GM12872 (cell line): ENCODE results near the gene TMEM18.

Source experiments
- TF ChIP-seq, protein P1 (sequence below): IDR thresholded peaks from 3 replicates; pipeline ENCODE4 v1.5.1; 2011; ENCODE audit warnings: low read depth, mild to moderate bottlenecking, low read length, moderate library complexity; ENCODE audit not compliant: insufficient read depth

Gene TMEM18

DNA sequence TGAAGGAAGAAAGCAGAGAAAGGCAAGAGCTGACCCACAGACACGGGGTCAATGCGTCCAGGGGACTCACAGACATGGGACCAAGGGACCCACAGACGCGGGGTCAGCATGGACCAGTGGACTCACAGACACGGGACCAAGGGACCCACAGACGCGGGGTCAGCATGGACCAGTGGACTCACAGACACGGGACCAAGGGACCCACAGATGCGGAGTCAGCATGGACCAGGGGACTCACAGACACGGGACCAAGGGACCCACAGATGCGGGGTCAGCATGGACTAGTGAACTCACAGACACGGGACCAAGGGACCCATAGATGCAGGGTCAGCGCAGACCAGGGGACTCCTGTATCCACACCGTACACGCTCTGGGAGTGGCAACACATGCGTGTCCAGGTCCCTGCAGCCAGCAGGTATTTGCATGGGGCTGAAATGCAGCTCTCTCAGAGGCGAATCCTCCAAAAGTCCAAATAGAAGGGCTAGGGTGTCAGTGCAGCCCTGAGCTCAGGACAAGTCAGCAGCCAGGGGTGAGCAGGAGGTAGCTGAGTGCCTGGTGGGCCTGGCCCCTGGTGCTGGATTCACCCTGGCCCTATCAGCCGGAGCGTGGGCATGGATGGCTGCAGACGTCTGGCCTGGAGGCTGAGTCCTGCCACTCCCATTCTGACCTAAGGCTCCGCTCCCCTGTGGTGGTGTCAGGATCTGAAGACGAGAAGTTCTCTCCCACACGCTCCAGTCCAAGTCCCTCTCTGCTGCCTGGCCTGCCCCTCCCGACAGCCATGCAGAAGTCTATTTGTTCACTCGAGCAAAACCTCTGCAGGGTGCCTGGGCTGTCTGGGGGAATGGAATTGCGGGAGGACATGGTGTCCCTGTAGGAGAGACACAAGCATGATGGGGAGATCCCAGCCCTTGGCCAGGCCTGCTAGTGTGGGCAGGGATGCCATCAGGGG, 28.5 kb downstream of the TMEM18 start:
- TF ChIP-seq, protein P1, sequence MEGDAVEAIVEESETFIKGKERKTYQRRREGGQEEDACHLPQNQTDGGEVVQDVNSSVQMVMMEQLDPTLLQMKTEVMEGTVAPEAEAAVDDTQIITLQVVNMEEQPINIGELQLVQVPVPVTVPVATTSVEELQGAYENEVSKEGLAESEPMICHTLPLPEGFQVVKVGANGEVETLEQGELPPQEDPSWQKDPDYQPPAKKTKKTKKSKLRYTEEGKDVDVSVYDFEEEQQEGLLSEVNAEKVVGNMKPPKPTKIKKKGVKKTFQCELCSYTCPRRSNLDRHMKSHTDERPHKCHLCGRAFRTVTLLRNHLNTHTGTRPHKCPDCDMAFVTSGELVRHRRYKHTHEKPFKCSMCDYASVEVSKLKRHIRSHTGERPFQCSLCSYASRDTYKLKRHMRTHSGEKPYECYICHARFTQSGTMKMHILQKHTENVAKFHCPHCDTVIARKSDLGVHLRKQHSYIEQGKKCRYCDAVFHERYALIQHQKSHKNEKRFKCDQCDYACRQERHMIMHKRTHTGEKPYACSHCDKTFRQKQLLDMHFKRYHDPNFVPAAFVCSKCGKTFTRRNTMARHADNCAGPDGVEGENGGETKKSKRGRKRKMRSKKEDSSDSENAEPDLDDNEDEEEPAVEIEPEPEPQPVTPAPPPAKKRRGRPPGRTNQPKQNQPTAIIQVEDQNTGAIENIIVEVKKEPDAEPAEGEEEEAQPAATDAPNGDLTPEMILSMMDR, result no peak

DNA sequence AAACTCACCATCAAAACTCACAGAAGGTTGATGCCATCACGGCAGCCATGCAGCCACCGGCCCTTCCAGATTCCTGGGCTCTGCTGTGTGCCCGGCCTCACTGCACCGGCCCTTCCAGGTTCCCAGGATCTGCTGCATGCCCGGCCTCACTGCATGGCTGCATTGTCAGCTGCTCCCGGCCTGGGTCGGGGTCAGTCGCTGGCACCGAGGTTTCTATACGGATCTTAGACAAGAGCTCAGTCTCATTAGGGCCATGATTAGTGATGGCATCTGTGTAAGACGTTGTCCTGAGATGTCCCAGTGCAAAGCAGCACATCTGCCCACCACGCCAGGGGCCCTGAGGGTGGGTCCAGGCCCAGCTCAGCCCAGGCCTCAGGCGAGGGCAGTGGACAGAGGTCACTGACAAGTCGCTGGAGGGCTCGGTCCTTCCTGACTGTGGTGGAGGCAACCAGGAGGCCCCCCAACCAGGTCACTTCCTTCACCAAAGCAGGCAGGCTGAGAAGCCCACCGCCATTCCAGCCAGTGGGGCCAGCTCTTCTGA, 29.4 kb downstream of the TMEM18 start:
- TF ChIP-seq, protein P1, result no peak

DNA sequence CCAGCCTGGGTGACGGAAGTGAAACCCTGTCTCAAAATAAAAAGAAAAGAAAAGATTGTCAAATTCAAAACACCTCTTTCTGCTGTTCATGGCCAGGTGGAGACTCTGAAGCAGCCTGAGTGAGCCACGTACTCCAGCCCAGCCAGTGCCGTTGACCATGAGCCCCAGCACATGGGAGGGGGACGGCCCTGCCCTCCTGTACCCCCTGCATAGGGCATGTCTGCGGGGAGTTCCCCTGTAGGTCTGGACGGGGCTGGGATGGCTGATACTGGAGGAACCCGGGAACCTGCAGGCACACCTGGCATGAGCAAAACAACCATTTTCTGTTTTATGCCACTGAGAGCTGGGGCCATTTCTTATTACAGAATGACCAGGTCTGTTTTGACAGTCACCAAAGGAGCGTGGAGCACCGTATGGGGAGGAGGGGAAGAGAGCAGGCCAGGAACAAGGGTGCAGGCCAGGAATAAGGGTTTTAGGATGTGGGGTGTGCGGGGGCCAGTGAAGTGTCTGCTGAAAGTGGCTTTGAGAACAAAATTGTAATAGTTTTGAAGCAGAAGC, 30.1 kb downstream of the TMEM18 start:
- TF ChIP-seq, protein P1, result no peak

DNA sequence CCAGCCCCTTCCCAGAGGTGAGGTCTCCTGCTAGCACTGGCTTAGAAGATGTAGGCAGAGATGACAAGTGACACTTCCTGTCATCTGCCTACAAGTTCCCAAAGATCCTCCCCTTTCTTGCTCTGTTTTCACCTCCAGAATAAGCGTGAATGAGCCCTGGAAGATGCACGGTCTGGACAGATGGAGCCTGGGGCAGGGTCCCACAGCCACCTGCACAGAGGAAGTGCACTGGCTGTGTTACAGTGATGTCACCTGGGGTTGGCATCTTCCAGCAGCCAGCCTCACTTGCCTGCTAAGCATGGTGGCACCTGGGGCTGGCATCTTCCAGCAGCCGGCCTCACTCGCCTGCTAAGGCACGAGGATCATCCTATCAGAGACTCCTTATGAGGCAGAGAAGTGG, 32.3 kb downstream of the TMEM18 start:
- TF ChIP-seq, protein P1, result no peak

DNA sequence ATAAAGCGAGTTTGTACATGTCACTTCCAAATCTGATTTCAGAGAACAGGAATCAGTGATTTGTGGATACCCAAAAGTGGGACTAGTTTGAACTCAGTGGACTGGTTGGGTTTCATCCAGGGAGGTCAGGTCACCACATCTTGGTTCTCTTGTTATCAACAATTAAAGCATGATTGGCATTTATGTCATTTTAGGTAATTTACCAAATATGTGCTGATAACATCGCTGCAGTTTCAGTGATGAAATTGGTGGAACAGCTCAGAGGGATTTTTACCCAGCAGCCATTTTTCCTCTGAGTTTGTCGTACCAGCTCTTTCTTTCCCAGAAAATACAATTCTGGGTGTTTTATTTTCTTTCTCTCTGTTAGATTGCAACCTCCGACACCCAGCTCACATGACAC, 33.4 kb downstream of the TMEM18 start:
- TF ChIP-seq, protein P1, result no peak

DNA sequence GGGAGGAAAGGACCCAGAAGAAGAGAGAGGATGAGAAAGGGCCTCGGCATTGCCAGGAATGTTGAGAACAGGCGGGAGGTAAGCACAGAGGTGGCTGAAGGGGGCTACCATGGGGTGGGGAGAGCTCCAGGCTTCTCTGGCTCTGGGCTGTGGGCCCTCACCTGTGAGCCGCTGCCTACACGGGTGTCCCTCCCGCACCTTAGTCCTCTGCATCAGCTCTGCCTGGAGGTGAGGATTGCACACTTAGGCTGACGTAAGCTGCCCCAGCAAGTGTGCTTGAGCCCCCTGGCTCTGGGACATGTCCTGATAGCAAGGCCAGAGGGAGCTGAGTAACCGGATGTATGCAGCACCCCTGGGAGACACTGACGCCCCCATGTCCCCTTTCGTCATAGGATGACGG, 33.9 kb downstream of the TMEM18 start:
- TF ChIP-seq, protein P1, result no peak
